H9 (cell line): ENCODE data around the gene GPR32. TPM values are rescaled to one million over a fixed set of nuclear protein-coding genes. Genes with fewer than 3 reads are reported as not detected.

ENCODE experiments used
- DNase-seq: peaks from one replicate; pipeline ENCODE4 v3.0.0-alpha.2; 2017
- H2AFZ ChIP-seq: one replicate; pipeline ENCODE4 v1.6.1; 2013; ENCODE audit warnings: mild to moderate bottlenecking, low read length, control low read depth, moderate library complexity
- H2AK5ac ChIP-seq: 2 replicates; pipeline ENCODE4 v1.6.1; 2013; ENCODE audit warnings: low read length, control low read depth, mixed read lengths; ENCODE audit not compliant: insufficient read length
- H2BK120ac ChIP-seq: one replicate; pipeline ENCODE4 v1.6.1; 2013; ENCODE audit warnings: low read depth, mild to moderate bottlenecking, low read length, control low read depth, inconsistent platforms; ENCODE audit not compliant: poor library complexity, severe bottlenecking
- H2BK12ac ChIP-seq: 2 replicates; pipeline ENCODE4 v1.6.1; 2013; ENCODE audit warnings: low read length, control low read depth, mixed read lengths, low read depth; ENCODE audit not compliant: insufficient read length
- H2BK15ac ChIP-seq: 2 replicates; pipeline ENCODE4 v1.6.1; 2013; ENCODE audit warnings: low read depth, low read length, control low read depth
- H2BK20ac ChIP-seq: one replicate; pipeline ENCODE4 v1.6.1; 2013; ENCODE audit warnings: low read depth, mild to moderate bottlenecking, low read length, control low read depth, inconsistent platforms; ENCODE audit not compliant: poor library complexity, severe bottlenecking
- H2BK5ac ChIP-seq: 2 replicates; pipeline ENCODE4 v1.6.1; 2013; ENCODE audit warnings: low read length, control low read depth, mixed read lengths; ENCODE audit not compliant: insufficient read length
- H3K14ac ChIP-seq: 2 replicates; pipeline ENCODE4 v1.6.1; 2013; ENCODE audit warnings: low read length, control low read depth; ENCODE audit not compliant: insufficient read depth
- H3K18ac ChIP-seq: 2 replicates; pipeline ENCODE4 v1.6.1; 2013; ENCODE audit warnings: low read depth, mild to moderate bottlenecking, mixed read lengths, low read length, control low read depth; ENCODE audit not compliant: insufficient read length
- H3K23ac ChIP-seq: 2 replicates; pipeline ENCODE4 v1.6.1; 2013; ENCODE audit warnings: low read length, control low read depth, mixed read lengths, low read depth; ENCODE audit not compliant: insufficient read length
- H3K23me2 ChIP-seq: 2 replicates; pipeline ENCODE4 v1.6.1; 2013; ENCODE audit warnings: low read depth, mild to moderate bottlenecking, mixed read lengths, low read length, control low read depth; ENCODE audit not compliant: insufficient read length, poor library complexity, severe bottlenecking
- H3K27ac ChIP-seq: 2 replicates; pipeline ENCODE4 v1.5.1; 2013; ENCODE audit warnings: low read length, control low read depth, mixed read lengths, low read depth; ENCODE audit not compliant: insufficient read length
- H3K27me3 ChIP-seq: 2 replicates; pipeline ENCODE4 v1.6.1; 2013; ENCODE audit warnings: low read length, control low read depth, inconsistent platforms; ENCODE audit not compliant: insufficient read depth
- H3K4ac ChIP-seq: 2 replicates; pipeline ENCODE4 v1.6.1; 2013; ENCODE audit warnings: low read depth, mild to moderate bottlenecking, control low read depth, inconsistent platforms, low read length, moderate library complexity
- H3K4me1 ChIP-seq: 2 replicates; pipeline ENCODE4 v1.6.1; 2013; ENCODE audit warnings: low read length, control low read depth, inconsistent platforms; ENCODE audit not compliant: insufficient read depth
- H3K4me2 ChIP-seq: 2 replicates; pipeline ENCODE4 v1.6.1; 2013; ENCODE audit warnings: low read length, control low read depth, mixed read lengths; ENCODE audit not compliant: insufficient read length, insufficient read depth
- H3K56ac ChIP-seq: 2 replicates; pipeline ENCODE4 v1.6.1; 2013; ENCODE audit warnings: low read depth, mild to moderate bottlenecking, mixed read lengths, low read length, control low read depth; ENCODE audit not compliant: insufficient read length
- H3K79me1 ChIP-seq: 2 replicates; pipeline ENCODE4 v1.6.1; 2013; ENCODE audit warnings: low read depth, mild to moderate bottlenecking, moderate library complexity, low read length, control low read depth, inconsistent platforms; ENCODE audit not compliant: insufficient read depth, poor library complexity, severe bottlenecking
- H3K79me2 ChIP-seq: 2 replicates; pipeline ENCODE4 v1.6.1; 2013; ENCODE audit warnings: low read length, control low read depth, inconsistent platforms; ENCODE audit not compliant: insufficient read depth
- H3K9ac ChIP-seq: 2 replicates; pipeline ENCODE4 v1.6.1; 2013; ENCODE audit warnings: low read length, control low read depth, mixed read lengths; ENCODE audit not compliant: insufficient read length; ENCODE audit errors: extremely low read depth
- H3K9me3 ChIP-seq: one replicate; pipeline ENCODE4 v1.6.1; 2013; ENCODE audit warnings: low read depth, low read length, inconsistent platforms; ENCODE audit not compliant: control insufficient read depth
- H3T11ph ChIP-seq: one replicate; pipeline ENCODE4 v1.6.1; 2013; ENCODE audit warnings: mild to moderate bottlenecking, low read length, control low read depth, inconsistent platforms
- H4K20me1 ChIP-seq: one replicate; pipeline ENCODE4 v1.6.1; 2013; ENCODE audit not compliant: control insufficient read depth, insufficient read length, insufficient read depth
- H4K5ac ChIP-seq: 2 replicates; pipeline ENCODE4 v1.6.1; 2013; ENCODE audit warnings: low read depth, mild to moderate bottlenecking, mixed read lengths, low read length, control low read depth; ENCODE audit not compliant: insufficient read length
- H4K8ac ChIP-seq: replicated peaks from 2 replicates; pipeline ENCODE4 v1.6.1; 2013; ENCODE audit warnings: low read length, control low read depth, mixed read lengths, low read depth; ENCODE audit not compliant: insufficient read length
- H4K91ac ChIP-seq: 2 replicates; pipeline ENCODE4 v1.6.1; 2013; ENCODE audit warnings: low read depth, mild to moderate bottlenecking, moderate library complexity, mixed read lengths, low read length, control low read depth; ENCODE audit not compliant: insufficient read length
- H3K27ac Mint-ChIP-seq, 3 experiments: 2 replicates in 2 of 3; 3 replicates in 1 of 3; pipeline ENCODE4 v1.8.0; 2020 to 2021; ENCODE audit warnings: mixed read lengths in 3 of 3, mild to moderate bottlenecking in 1 of 3, moderate library complexity in 1 of 3
- H3K27me3 Mint-ChIP-seq: 2 replicates; pipeline ENCODE4 v1.8.0; 2021; ENCODE audit warnings: low read depth, mild to moderate bottlenecking, moderate library complexity, mixed read lengths
- H3K36me3 Mint-ChIP-seq, 3 experiments: 2 replicates in 2 of 3; 3 replicates in 1 of 3; pipeline ENCODE4 v1.8.0; 2020 to 2021; ENCODE audit warnings: low read depth in 3 of 3, mixed read lengths in 3 of 3; ENCODE audit not compliant: insufficient read depth in 1 of 3
- H3K4me1 Mint-ChIP-seq, 2 experiments: 2 replicates each; pipeline ENCODE4 v1.8.0; 2020; ENCODE audit warnings: mixed read lengths in 2 of 2
- H3K4me3 Mint-ChIP-seq, 2 experiments: 2 replicates in 1 of 2; 3 replicates in 1 of 2; pipeline ENCODE4 v1.8.0; 2020 to 2021; ENCODE audit warnings: mild to moderate bottlenecking in 2 of 2, mixed read lengths in 2 of 2, moderate library complexity in 1 of 2
- H3K9me3 Mint-ChIP-seq, 2 experiments: 2 replicates in 1 of 2; 3 replicates in 1 of 2; pipeline ENCODE4 v1.8.0; 2020; ENCODE audit warnings: mild to moderate bottlenecking in 2 of 2, mixed read lengths in 2 of 2, moderate library complexity in 1 of 2
- WGBS: extraction: QIAGEN DNeasy Blood & Tissue Kit; methylation state at CpG from one replicate; pipeline ENCODE4 v1.1.7; 2013; ENCODE audit warnings: missing lambda C conversion rate, low lambda C conversion rate, mixed read lengths; ENCODE audit not compliant: insufficient read length; ENCODE audit errors: extremely low coverage; 5-methylcytosine and 5-hydroxymethylcytosine counted together
- total RNA-seq: library from RNA; stranded (reverse); gene quantifications from 2 replicates; pipeline ENCODE4 v1.2.1, GENCODE V29; 2021
- TF ChIP-seq, protein P1 (sequence below): fragments of 200-600 bp; sonication (generic); conservative IDR thresholded peaks from 3 replicates; pipeline ENCODE4 v1.8.0; 2021; ENCODE audit warnings: antibody characterized with exemption, mild to moderate bottlenecking

The GPR32 gene
- total RNA-seq, 1 experiment from 2014 or later, result not detected

GRCh38 chr19:50817941-50818858 is 47.9 kb downstream of the GPR32 start:
- Histone ChIP-seq H3K23me2 (peaks cover 8% of the 10 kb centered on the region), H3K4me1 (peaks cover 5% of the 10 kb centered on the region; the same call in 1 of the 2 replicates), H4K5ac (no peak overlapping the region), H3K9me3 (no peaks in the 10 kb centered on the region), H2BK20ac (no peak overlapping the region), H3K23ac (no peak overlapping the region), H3K4ac (no peak overlapping the region), H2BK15ac (no peak overlapping the region), H2BK12ac (no peak overlapping the region), H3K56ac (no peak overlapping the region), H4K8ac (no peak overlapping the region), H4K20me1 (no peaks in the 10 kb centered on the region), H2AFZ (no peak overlapping the region), H3K18ac (no peak overlapping the region), H3K14ac (peak overlapping the region; percentile 53; the same call in 1 of the 2 replicates), H3K79me1 (no peaks in the 10 kb centered on the region), H3K4me2 (peak overlapping the region; percentile 68), H3K27me3 (peaks cover 12% of the 10 kb centered on the region; the same call in 1 of the 2 replicates), H2BK5ac (no peak overlapping the region), H3T11ph (no peak overlapping the region), H2BK120ac (no peak overlapping the region), H3K79me2 (no peaks in the 10 kb centered on the region), H4K91ac (no peak overlapping the region), H3K9ac (no peak overlapping the region), H2AK5ac (no peak overlapping the region), H3K27ac (no peak overlapping the region)
- Mint-ChIP-seq H3K27ac (peak overlapping the region in 2 of 3 experiments; percentile 48 to 75; a peak in 3 of 7 replicates), H3K4me3 (peak overlapping the region; percentile 76 to 87), H3K4me1 (peaks cover 33 to 42% of the 10 kb centered on the region in 2 experiments), H3K27me3 (peaks cover 87% of the 10 kb centered on the region), H3K9me3 (peaks cover 3 to 4% of the 10 kb centered on the region in 2 experiments; a peak in 3 of 5 replicates), H3K36me3 (peaks cover 0 to 2% (median 0%) of the 10 kb centered on the region in 3 experiments; a peak in 4 of 7 replicates)
- peak; percentile 94 for DNase-seq
- TF ChIP-seq, protein P1, sequence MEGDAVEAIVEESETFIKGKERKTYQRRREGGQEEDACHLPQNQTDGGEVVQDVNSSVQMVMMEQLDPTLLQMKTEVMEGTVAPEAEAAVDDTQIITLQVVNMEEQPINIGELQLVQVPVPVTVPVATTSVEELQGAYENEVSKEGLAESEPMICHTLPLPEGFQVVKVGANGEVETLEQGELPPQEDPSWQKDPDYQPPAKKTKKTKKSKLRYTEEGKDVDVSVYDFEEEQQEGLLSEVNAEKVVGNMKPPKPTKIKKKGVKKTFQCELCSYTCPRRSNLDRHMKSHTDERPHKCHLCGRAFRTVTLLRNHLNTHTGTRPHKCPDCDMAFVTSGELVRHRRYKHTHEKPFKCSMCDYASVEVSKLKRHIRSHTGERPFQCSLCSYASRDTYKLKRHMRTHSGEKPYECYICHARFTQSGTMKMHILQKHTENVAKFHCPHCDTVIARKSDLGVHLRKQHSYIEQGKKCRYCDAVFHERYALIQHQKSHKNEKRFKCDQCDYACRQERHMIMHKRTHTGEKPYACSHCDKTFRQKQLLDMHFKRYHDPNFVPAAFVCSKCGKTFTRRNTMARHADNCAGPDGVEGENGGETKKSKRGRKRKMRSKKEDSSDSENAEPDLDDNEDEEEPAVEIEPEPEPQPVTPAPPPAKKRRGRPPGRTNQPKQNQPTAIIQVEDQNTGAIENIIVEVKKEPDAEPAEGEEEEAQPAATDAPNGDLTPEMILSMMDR, result no peak
- no CpG with 5 or more reads among the region's 52 CpGs for WGBS
